ENCODE measurements around the gene HOXA13. TPM values are rescaled to one million over a fixed set of nuclear protein-coding genes. Genes with fewer than 3 reads are reported as not detected.

The HOXA13 gene
- total RNA-seq, 1 experiment from 2014 or later, result 12.1 TPM

DNA sequence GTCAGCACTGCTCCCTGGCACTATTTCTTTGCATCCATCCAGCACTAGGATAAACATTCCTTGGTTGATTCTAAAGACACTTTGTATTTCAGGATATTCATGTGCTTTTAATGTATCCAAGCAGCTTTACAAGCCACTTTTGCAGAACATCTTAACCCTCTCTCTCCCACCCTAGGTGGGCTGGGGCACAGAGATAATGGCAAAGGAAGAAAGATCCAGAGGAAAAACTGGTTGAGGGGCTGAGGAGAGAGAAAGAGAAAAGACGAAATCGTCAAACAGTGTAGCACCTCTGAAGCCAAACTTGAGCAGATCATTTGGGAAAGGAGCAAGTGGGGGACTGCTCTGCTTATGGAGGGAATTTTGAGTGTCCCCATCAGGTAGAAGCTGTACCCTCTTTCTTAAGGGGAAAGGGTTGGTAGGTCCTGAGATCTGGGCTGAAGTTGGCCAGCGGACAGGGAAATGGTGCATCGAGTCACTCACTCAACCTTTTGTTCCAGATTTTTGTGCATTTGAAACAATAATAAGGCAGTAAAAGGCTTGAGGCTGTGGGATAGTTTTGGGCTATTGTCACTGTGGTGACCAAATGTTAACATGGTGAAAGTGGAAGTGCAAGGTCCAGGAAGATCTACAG lies 4.2 kb upstream of the HOXA13 start:
- CTCF ChIA-PET, result interaction anchor here (0.5 to 1.1 kb wide), 2 partner anchors 8 to 19 kb away, joined by 3 read pairs; partner anchors contain the start of gene HOXA11
- Histone ChIP-seq H4K20me1 (ENCODE audit: low read length) (no peaks in the 10 kb centered on the region), H2AFZ (ENCODE audit: low read length) (peak overlapping the region; percentile 73; the same call in 1 of the 2 replicates), H3K27ac (ENCODE audit: low read length) (peak overlapping the region; percentile 92), H3K36me3 (ENCODE audit: low read depth, low read length) (no peaks in the 10 kb centered on the region), H3K4me2 (ENCODE audit: low read length) (peak overlapping the region; percentile 94), H3K9me3 (ENCODE audit: low read length) (no peaks in the 10 kb centered on the region), H3F3A (ENCODE audit: low read length, unreplicated experiment) (no peaks in the 10 kb centered on the region), H3K79me2 (ENCODE audit: low read length) (peaks cover 88% of the 10 kb centered on the region), H3K4me3 (ENCODE audit: low read length) (peak overlapping the region; percentile 75), H3K9ac (ENCODE audit: low read length) (peak overlapping the region; percentile 91), H3K4me1 (ENCODE audit: insufficient read depth, low read length) (peaks cover 50% of the 10 kb centered on the region), H3K27me3 (ENCODE audit: low read length) (no peaks in the 10 kb centered on the region), H3K9me2 (replicated peaks; ENCODE audit: low read length) (no peaks in the 10 kb centered on the region)
- DNase-seq, result peak; percentile 46
- POLR2A ChIA-PET (ENCODE audit: unreplicated experiment), result interaction anchor here (0.6 to 0.9 kb wide), 3 partner anchors 9 to 21 kb away, joined by 3 to 4 read pairs (median 3); no protein-coding TSS in a partner anchor
- intact Hi-C loops (cut with micrococcal nuclease), result loop anchor here (5.0 kb wide), 1 partner anchor 37 kb away; the partner anchor contains the start of gene HOXA9
- ATAC-seq, result no peak
- TF ChIP-seq EZH2 (IDR thresholded peaks at IDR 0.05; ENCODE audit: low read length, unreplicated experiment) (no peak), CTCF (conservative IDR thresholded peaks at IDR 0.05; ENCODE audit: low read depth, low read length) (no peak), EZH2phosphoT487 (IDR thresholded peaks at IDR 0.05; ENCODE audit: borderline replicate concordance, low read length) (no peak)
- BruUV-seq (replicated peaks), result no TSS peak

GRCh38 chr7:27203365-27203953 lies 3.6 kb upstream of the HOXA13 start:
- ATAC-seq (no peak), DNase-seq (peak; percentile 44)
- ChIA-PET POLR2A (ENCODE audit: unreplicated experiment) (interaction anchor here (0.5 to 0.9 kb wide), 6 partner anchors 9 to 718 kb away, joined by 3 to 14 read pairs (median 3); no protein-coding TSS in a partner anchor), CTCF (interaction anchor here (0.5 to 2.2 kb wide), 3 partner anchors 19 to 402 kb away, joined by 3 to 29 read pairs (median 3); partner anchors contain the start of gene HOXA11)
- Histone ChIP-seq H3F3A (ENCODE audit: low read length, unreplicated experiment) (no peaks in the 10 kb centered on the region), H3K9me2 (replicated peaks; ENCODE audit: low read length) (no peaks in the 10 kb centered on the region), H2AFZ (ENCODE audit: low read length) (peak overlapping the region; percentile 27; the same call in 1 of the 2 replicates), H3K9ac (ENCODE audit: low read length) (peak overlapping the region; percentile 91), H3K27ac (ENCODE audit: low read length) (peak overlapping the region; percentile 92), H3K79me2 (ENCODE audit: low read length) (peaks cover 95% of the 10 kb centered on the region), H3K9me3 (ENCODE audit: low read length) (no peaks in the 10 kb centered on the region), H3K4me3 (ENCODE audit: low read length) (peak overlapping the region; percentile 75), H3K4me2 (ENCODE audit: low read length) (peak overlapping the region; percentile 94), H3K36me3 (ENCODE audit: low read depth, low read length) (no peaks in the 10 kb centered on the region), H4K20me1 (ENCODE audit: low read length) (no peaks in the 10 kb centered on the region), H3K4me1 (ENCODE audit: insufficient read depth, low read length) (peaks cover 48% of the 10 kb centered on the region), H3K27me3 (ENCODE audit: low read length) (no peaks in the 10 kb centered on the region)
- no TSS peak for BruUV-seq (replicated peaks)
- TF ChIP-seq EZH2phosphoT487 (IDR thresholded peaks at IDR 0.05; ENCODE audit: borderline replicate concordance, low read length), result no peak
- TF ChIP-seq EZH2 (IDR thresholded peaks at IDR 0.05; ENCODE audit: low read length, unreplicated experiment), result no peak
- intact Hi-C loops (cut with micrococcal nuclease), result loop anchor here (5.0 kb wide), 1 partner anchor 36 kb away; the partner anchor contains the start of gene HOXA9

DNA sequence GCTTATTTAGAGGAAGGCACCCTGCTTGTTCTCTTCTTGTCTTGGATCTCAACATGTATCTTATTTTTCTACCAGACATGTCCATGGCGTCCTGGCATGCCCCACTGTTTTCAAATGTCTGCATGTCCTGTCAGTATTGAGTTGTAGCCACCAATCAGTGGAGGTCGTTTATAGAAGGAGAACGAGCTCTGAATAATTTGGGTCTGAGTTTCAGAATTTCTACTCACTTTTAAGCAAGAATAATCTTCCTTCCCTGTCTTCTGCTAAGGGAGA lies 2.9 kb upstream of the HOXA13 start:
- H3F3A ChIP-seq (ENCODE audit: low read length, unreplicated experiment), result no peaks in the 10 kb centered on the region
- peaks cover 41% of the 10 kb centered on the region for H3K4me1 ChIP-seq (ENCODE audit: insufficient read depth, low read length)
- H3K36me3 ChIP-seq (ENCODE audit: low read depth, low read length), result 0 out of 2 replicates have a peak, but pooled peaks cover 2% of the 10 kb centered on the region
- H3K4me2 ChIP-seq (ENCODE audit: low read length), result peak overlapping the region; percentile 94
- no peaks in the 10 kb centered on the region for H4K20me1 ChIP-seq (ENCODE audit: low read length)
- no TSS peak for BruUV-seq (replicated peaks)
- TF ChIP-seq EZH2phosphoT487 (IDR thresholded peaks at IDR 0.05; ENCODE audit: borderline replicate concordance, low read length) (no peak), EZH2 (IDR thresholded peaks at IDR 0.05; ENCODE audit: low read length, unreplicated experiment) (no peak), CTCF (conservative IDR thresholded peaks at IDR 0.05; ENCODE audit: low read depth, low read length) (no peak)
- H3K9me3 ChIP-seq (ENCODE audit: low read length), result no peaks in the 10 kb centered on the region
- H3K4me3 ChIP-seq (ENCODE audit: low read length), result peak overlapping the region; percentile 75
- no peak for ATAC-seq
- peak overlapping the region; percentile 92 for H3K27ac ChIP-seq (ENCODE audit: low read length)
- H3K27me3 ChIP-seq (ENCODE audit: low read length), result no peaks in the 10 kb centered on the region
- H3K9ac ChIP-seq (ENCODE audit: low read length), result peak overlapping the region; percentile 91
- ChIA-PET CTCF (interaction anchor here (0.7 to 2.2 kb wide), 2 partner anchors 40 to 403 kb away, joined by 3 to 29 read pairs; no protein-coding TSS in a partner anchor), POLR2A (ENCODE audit: unreplicated experiment) (interaction anchor here (0.5 to 0.9 kb wide), 4 partner anchors 18 to 719 kb away, joined by 3 to 14 read pairs (median 3); no protein-coding TSS in a partner anchor)
- H2AFZ ChIP-seq (ENCODE audit: low read length), result no peak overlapping the region
- DNase-seq, result no peak
- peaks cover 95% of the 10 kb centered on the region for H3K79me2 ChIP-seq (ENCODE audit: low read length)
- intact Hi-C loops (cut with micrococcal nuclease), result loop anchor here (5.0 kb wide), 1 partner anchor 35 kb away; the partner anchor contains the start of gene HOXA9
- H3K9me2 ChIP-seq (replicated peaks; ENCODE audit: low read length), result no peaks in the 10 kb centered on the region

Measured in PC-3 (cell line).